Ishikawa (cell line): Measurements from ENCODE around the gene CDH13.

Experiments used
- CEBPB ChIP-seq: IDR thresholded peaks from 2 replicates; pipeline ENCODE4 v1.6.1; 2012
- CREB1 ChIP-seq: IDR thresholded peaks from 2 replicates; pipeline ENCODE4 v1.6.1; 2012; ENCODE audit warnings: low read depth
- EGR1 ChIP-seq: IDR thresholded peaks from 2 replicates; pipeline ENCODE4 v1.6.1; 2012
- EP300 ChIP-seq: IDR thresholded peaks from 2 replicates; pipeline ENCODE4 v1.6.1; 2012; ENCODE audit warnings: borderline replicate concordance
- FOXM1 ChIP-seq: IDR thresholded peaks from 2 replicates; pipeline ENCODE4 v1.6.1; 2012; ENCODE audit warnings: low read depth, borderline replicate concordance
- NFIC ChIP-seq: IDR thresholded peaks from 2 replicates; pipeline ENCODE4 v1.6.1; 2012
- RAD21 ChIP-seq: IDR thresholded peaks from 2 replicates; pipeline ENCODE4 v1.6.1; 2012; ENCODE audit warnings: low read depth
- TAF1 ChIP-seq: IDR thresholded peaks from 2 replicates; pipeline ENCODE4 v1.6.1; 2012; ENCODE audit warnings: low read depth, mild to moderate bottlenecking
- TCF12 ChIP-seq: IDR thresholded peaks from 2 replicates; pipeline ENCODE4 v1.6.1; 2012; ENCODE audit warnings: low read depth
- TEAD4 ChIP-seq: IDR thresholded peaks from 2 replicates; pipeline ENCODE4 v1.6.1; 2012
- YY1 ChIP-seq: IDR thresholded peaks from 2 replicates; pipeline ENCODE4 v1.6.1; 2012; ENCODE audit warnings: low read depth
- ZBTB7A ChIP-seq: IDR thresholded peaks from 2 replicates; pipeline ENCODE4 v1.6.1; 2012; ENCODE audit warnings: low read depth
- TF ChIP-seq, protein P1 (sequence below): IDR thresholded peaks from 2 replicates; pipeline ENCODE4 v1.6.1; 2012; ENCODE audit warnings: low read depth, mild to moderate bottlenecking
- TF ChIP-seq, protein P2 (sequence below): IDR thresholded peaks from 2 replicates; pipeline ENCODE4 v1.6.1; 2012
- TF ChIP-seq, protein P3 (sequence below): IDR thresholded peaks from 2 replicates; pipeline ENCODE4 v1.6.1; 2012

Gene CDH13

DNA sequence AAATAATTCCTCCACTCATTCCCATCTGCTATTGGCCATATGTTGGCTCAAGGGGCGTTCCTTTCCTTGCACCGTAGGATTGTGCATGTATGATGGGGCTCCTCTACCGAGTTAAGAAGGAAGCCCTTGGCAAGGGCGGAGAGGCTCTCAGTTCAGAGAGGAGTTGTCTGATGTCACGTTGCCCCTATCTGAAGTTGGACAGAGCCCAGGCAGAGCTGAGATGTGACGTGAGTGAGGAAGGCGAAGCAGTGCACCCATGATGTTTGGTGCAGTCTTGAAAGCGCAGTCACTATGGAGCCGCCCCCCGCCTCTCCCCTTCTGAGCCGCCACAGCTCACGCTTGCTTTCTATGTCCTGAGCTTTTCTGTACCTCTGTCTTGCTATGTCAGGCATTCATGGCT lies 40.7 kb downstream of the CDH13 start:
- TF ChIP-seq FOXM1 (no peak), YY1 (no peak), CREB1 (no peak), NFIC (no peak), TCF12 (no peak), RAD21 (no peak), EGR1 (no peak), TAF1 (no peak), CEBPB (no peak), TEAD4 (no peak)
- TF ChIP-seq, protein P1, sequence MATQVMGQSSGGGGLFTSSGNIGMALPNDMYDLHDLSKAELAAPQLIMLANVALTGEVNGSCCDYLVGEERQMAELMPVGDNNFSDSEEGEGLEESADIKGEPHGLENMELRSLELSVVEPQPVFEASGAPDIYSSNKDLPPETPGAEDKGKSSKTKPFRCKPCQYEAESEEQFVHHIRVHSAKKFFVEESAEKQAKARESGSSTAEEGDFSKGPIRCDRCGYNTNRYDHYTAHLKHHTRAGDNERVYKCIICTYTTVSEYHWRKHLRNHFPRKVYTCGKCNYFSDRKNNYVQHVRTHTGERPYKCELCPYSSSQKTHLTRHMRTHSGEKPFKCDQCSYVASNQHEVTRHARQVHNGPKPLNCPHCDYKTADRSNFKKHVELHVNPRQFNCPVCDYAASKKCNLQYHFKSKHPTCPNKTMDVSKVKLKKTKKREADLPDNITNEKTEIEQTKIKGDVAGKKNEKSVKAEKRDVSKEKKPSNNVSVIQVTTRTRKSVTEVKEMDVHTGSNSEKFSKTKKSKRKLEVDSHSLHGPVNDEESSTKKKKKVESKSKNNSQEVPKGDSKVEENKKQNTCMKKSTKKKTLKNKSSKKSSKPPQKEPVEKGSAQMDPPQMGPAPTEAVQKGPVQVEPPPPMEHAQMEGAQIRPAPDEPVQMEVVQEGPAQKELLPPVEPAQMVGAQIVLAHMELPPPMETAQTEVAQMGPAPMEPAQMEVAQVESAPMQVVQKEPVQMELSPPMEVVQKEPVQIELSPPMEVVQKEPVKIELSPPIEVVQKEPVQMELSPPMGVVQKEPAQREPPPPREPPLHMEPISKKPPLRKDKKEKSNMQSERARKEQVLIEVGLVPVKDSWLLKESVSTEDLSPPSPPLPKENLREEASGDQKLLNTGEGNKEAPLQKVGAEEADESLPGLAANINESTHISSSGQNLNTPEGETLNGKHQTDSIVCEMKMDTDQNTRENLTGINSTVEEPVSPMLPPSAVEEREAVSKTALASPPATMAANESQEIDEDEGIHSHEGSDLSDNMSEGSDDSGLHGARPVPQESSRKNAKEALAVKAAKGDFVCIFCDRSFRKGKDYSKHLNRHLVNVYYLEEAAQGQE = no peak
- TF ChIP-seq, protein P2, sequence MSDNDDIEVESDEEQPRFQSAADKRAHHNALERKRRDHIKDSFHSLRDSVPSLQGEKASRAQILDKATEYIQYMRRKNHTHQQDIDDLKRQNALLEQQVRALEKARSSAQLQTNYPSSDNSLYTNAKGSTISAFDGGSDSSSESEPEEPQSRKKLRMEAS = no peak
- TF ChIP-seq, protein P3, sequence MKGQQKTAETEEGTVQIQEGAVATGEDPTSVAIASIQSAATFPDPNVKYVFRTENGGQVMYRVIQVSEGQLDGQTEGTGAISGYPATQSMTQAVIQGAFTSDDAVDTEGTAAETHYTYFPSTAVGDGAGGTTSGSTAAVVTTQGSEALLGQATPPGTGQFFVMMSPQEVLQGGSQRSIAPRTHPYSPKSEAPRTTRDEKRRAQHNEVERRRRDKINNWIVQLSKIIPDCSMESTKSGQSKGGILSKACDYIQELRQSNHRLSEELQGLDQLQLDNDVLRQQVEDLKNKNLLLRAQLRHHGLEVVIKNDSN = no peak

DNA sequence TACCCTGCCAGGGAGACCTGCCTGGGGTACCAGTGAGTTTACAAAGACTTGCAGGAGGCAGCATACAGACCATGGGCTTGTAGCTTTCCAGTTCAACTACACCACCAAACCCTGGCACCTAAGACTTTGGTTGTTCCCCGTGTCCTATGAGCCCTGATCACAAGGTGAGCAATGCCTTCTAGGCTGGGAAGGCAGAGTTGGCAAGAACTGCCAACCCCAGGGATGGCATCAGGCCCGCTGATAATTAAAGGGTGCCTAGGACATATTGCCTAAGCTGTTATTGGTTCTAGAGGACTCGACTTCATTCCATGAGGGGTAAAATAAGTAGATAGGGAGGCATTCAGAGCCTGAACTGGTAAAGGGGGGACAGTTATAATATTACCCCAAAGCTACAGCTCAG lies 41.3 kb downstream of the CDH13 start:
- TF ChIP-seq EGR1 (no peak), TEAD4 (no peak), ZBTB7A (no peak)
- TF ChIP-seq, protein P3 = no peak
- TF ChIP-seq, protein P1 = no peak

DNA sequence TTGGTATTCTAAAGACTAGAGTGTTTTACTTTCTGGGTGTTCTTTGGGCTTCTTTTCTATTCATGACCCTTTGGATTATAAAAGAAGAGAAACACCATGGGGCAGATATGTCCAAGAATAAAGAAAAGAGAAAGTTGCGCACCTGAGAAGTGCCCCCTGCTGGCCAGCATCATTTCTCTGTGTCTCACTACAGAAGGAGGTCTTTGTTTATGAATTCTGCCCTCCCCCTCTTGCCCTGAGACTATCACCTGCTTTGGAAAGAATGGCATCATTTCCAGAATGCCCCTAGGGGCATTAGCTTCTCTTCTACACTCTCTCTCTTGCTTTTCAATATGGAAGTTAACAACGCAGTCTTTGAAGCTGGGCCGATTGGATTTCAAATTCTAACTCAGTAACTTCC lies 45.0 kb downstream of the CDH13 start:
- TF ChIP-seq, protein P1 = no peak
- no peak for TF ChIP-seq EP300

DNA sequence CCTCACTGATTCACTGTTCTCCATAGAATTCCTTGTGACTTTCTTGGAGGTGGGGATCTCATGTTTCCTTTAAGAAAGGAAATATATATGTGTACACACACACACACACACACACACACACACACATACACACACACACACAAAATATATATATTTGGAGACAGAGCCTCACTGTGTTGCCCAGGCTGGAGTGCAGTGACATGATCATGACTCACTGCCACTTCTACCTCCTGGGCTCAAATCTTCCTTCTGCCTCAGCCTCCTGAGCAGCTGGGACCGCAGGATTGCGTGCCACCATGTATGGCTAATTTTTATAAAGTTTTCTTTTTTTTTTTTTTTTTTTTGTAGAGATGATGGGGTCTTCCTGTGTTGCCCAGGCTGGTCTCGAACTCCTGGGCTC lies 45.9 kb downstream of the CDH13 start:
- TF ChIP-seq TEAD4 (no peak), CEBPB (no peak), FOXM1 (no peak), NFIC (no peak), ZBTB7A (no peak), YY1 (no peak)
- TF ChIP-seq, protein P3 = no peak

DNA sequence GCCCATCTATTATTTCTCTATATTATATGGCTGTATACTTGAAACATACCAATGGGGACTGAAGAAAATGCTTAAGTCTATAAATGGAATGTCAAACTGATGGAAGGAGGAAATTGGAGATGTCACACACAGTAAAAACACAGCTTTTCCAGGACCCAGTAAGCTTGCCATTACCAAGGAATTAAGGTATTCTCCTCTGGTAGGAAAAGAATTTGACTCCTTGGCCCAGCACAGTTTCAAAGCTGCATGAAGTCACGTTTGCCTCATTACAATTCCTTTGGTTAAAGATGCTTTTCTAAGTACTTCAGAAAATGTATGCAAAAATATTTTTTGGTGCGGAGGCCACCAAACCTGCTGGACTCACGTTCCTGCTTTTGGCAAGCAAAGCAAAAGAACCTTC lies 48.5 kb downstream of the CDH13 start:
- TF ChIP-seq CEBPB = no peak
- TF ChIP-seq RAD21 = no peak
- TF ChIP-seq, protein P2 = no peak
- TF ChIP-seq TAF1 = no peak
- TF ChIP-seq YY1 = no peak
- TF ChIP-seq, protein P1 = no peak
- TF ChIP-seq ZBTB7A = no peak
